ENCODE results near the gene BST2. TPM values are rescaled to one million over a fixed set of nuclear protein-coding genes. Genes with fewer than 3 reads are reported as not detected.

The BST2 gene
- total and polyA plus RNA-seq, 9 of the 15 experiments (the other 6 are each of a cell fraction or from before 2014, with no cell fraction given) = 11.2 to 232 (median 151) TPM

GRCh38 chr19:17419154-17419620, 13.8 kb upstream of the BST2 start:
- ATAC-seq = no peak; the same call in 2 of the 3 replicates
- DNase-seq (ENCODE audit: extremely low read depth in 1 of 4, low spot score in 3 of 4) = peak in 1 of 4 experiments; percentile 30
- TSS peak; percentile 99 for BruUV-seq (replicated peaks)
- in situ Hi-C loops (cut with MboI) (no loop called here), intact Hi-C loops (cut with micrococcal nuclease) (loop anchor here (1.0 to 2.0 kb wide), 2 partner anchors 14 to 24 kb away; partner anchors contain the start of genes BST2 and CCDC194)
- ChIA-PET POLR2A (interaction anchor here (0.6 to 2.1 kb wide), 14 partner anchors 9 to 441 kb away, joined by 3 to 20 read pairs (median 3); partner anchors contain the start of genes BST2, PGLS and TMEM221), CTCF (ENCODE audit: low intra/inter-chr PET ratio) (interaction anchor here (0.6 kb wide), 1 partner anchor 93 kb away, joined by 3 read pairs; no protein-coding TSS in a partner anchor)
- H3K9me1 ChIP-seq (ENCODE audit: control insufficient read depth, insufficient read depth, low read length) = no peaks in the 10 kb centered on the region
- no peaks in the 10 kb centered on the region for H3K9me3 ChIP-seq (replicated peaks; ENCODE audit: control insufficient read depth, insufficient read depth, low read depth, low read length)
- peaks cover 10% of the 10 kb centered on the region; the same call in 1 of the 3 replicates for H3K36me3 ChIP-seq (ENCODE audit: control insufficient read depth, insufficient read depth, low read length)
- H3K4me1 ChIP-seq (replicated peaks in 1 of 2; ENCODE audit: control insufficient read depth in 2 of 2, insufficient read depth in 2 of 2, low read length in 2 of 2) = peaks cover 7 to 20% of the 10 kb centered on the region in 2 experiments; a peak in 3 of 5 replicates
- H2AFZ ChIP-seq (ENCODE audit: low read depth, low read length) = peak overlapping the region; percentile 84
- H3K27ac ChIP-seq (ENCODE audit: extremely low read depth, low read depth, low read length) = peak overlapping the region; percentile 72
- peak overlapping the region; percentile 47 for H3K4me3 ChIP-seq
- no peak for FAIRE-seq
- peaks cover 6% of the 10 kb centered on the region; the same call in 2 of the 3 replicates for H3K79me2 ChIP-seq (ENCODE audit: control insufficient read depth, insufficient read depth, low read length)
- H4K20me1 ChIP-seq (replicated peaks; ENCODE audit: control insufficient read depth, insufficient read depth, low read length) = no peaks in the 10 kb centered on the region
- WGBS (ENCODE audit: insufficient coverage, low coverage, missing lambda C conversion rate) = 2% methylated on average over 8 of the region's 8 CpGs
- peak overlapping the region; percentile 74 to 88 for H3K9ac ChIP-seq (ENCODE audit: insufficient read depth in 1 of 2, low read depth in 2 of 2, low read length in 2 of 2)
- H3K27me3 ChIP-seq (ENCODE audit: control insufficient read depth in 2 of 2, insufficient read depth in 2 of 2, low read length in 2 of 2) = no peaks in the 10 kb centered on the region
- peak overlapping the region; percentile 83 for H3K4me2 ChIP-seq (ENCODE audit: insufficient read depth, low read length)
- TF ChIP-seq, protein P1, sequence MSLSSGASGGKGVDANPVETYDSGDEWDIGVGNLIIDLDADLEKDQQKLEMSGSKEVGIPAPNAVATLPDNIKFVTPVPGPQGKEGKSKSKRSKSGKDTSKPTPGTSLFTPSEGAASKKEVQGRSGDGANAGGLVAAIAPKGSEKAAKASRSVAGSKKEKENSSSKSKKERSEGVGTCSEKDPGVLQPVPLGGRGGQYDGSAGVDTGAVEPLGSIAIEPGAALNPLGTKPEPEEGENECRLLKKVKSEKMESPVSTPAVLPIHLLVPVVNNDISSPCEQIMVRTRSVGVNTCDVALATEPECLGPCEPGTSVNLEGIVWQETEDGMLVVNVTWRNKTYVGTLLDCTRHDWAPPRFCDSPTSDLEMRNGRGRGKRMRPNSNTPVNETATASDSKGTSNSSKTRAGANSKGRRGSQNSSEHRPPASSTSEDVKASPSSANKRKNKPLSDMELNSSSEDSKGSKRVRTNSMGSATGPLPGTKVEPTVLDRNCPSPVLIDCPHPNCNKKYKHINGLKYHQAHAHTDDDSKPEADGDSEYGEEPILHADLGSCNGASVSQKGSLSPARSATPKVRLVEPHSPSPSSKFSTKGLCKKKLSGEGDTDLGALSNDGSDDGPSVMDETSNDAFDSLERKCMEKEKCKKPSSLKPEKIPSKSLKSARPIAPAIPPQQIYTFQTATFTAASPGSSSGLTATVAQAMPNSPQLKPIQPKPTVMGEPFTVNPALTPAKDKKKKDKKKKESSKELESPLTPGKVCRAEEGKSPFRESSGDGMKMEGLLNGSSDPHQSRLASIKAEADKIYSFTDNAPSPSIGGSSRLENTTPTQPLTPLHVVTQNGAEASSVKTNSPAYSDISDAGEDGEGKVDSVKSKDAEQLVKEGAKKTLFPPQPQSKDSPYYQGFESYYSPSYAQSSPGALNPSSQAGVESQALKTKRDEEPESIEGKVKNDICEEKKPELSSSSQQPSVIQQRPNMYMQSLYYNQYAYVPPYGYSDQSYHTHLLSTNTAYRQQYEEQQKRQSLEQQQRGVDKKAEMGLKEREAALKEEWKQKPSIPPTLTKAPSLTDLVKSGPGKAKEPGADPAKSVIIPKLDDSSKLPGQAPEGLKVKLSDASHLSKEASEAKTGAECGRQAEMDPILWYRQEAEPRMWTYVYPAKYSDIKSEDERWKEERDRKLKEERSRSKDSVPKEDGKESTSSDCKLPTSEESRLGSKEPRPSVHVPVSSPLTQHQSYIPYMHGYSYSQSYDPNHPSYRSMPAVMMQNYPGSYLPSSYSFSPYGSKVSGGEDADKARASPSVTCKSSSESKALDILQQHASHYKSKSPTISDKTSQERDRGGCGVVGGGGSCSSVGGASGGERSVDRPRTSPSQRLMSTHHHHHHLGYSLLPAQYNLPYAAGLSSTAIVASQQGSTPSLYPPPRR (CRISPR knock-in tag; IDR thresholded peaks at IDR 0.05; ENCODE audit: borderline replicate concordance) = no peak
- no peak for TF ChIP-seq MAZ (CRISPR knock-in tag; conservative IDR thresholded peaks at IDR 0.05 in 1 of 2, IDR thresholded peaks at IDR 0.05 in 1 of 2)
- TF ChIP-seq PRMT5 (CRISPR knock-in tag; IDR thresholded peaks at IDR 0.05) = no peak
- no peak for TF ChIP-seq ELF1 (tag; IDR thresholded peaks at IDR 0.05)
- TF ChIP-seq, protein P2, sequence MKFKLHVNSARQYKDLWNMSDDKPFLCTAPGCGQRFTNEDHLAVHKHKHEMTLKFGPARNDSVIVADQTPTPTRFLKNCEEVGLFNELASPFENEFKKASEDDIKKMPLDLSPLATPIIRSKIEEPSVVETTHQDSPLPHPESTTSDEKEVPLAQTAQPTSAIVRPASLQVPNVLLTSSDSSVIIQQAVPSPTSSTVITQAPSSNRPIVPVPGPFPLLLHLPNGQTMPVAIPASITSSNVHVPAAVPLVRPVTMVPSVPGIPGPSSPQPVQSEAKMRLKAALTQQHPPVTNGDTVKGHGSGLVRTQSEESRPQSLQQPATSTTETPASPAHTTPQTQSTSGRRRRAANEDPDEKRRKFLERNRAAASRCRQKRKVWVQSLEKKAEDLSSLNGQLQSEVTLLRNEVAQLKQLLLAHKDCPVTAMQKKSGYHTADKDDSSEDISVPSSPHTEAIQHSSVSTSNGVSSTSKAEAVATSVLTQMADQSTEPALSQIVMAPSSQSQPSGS (CRISPR knock-in tag; IDR thresholded peaks at IDR 0.05) = no peak
- TF ChIP-seq SRSF7 (optimal IDR thresholded peaks at IDR 0.05; ENCODE audit: low read depth, low read length) = no peak
- TF ChIP-seq ZNF140 (CRISPR knock-in tag; IDR thresholded peaks at IDR 0.05) = no peak
- TF ChIP-seq IFI16 (CRISPR knock-in tag; IDR thresholded peaks at IDR 0.05) = no peak
- TF ChIP-seq DEAF1 (CRISPR knock-in tag; IDR thresholded peaks at IDR 0.05) = no peak
